GM19467 (cell line): Measurements from ENCODE around the gene ELF3.
A peak's percentile ranks its signal among the peaks of the same experiment; 100 is the strongest.
"Not testable (repeated sequence)": the region's sequence is repeated elsewhere in the genome, so short reads cannot be mapped to it uniquely, and the experiment has no call there.

Source experiments
- ATAC-seq: cut with Tn5 transposase; IDR thresholded peaks from one replicate; pipeline ENCODE4 v1.9.1; 2021; ENCODE audit warnings: mild to moderate bottlenecking, moderate library complexity; ENCODE audit not compliant: unreplicated experiment

The ELF3 gene

DNA sequence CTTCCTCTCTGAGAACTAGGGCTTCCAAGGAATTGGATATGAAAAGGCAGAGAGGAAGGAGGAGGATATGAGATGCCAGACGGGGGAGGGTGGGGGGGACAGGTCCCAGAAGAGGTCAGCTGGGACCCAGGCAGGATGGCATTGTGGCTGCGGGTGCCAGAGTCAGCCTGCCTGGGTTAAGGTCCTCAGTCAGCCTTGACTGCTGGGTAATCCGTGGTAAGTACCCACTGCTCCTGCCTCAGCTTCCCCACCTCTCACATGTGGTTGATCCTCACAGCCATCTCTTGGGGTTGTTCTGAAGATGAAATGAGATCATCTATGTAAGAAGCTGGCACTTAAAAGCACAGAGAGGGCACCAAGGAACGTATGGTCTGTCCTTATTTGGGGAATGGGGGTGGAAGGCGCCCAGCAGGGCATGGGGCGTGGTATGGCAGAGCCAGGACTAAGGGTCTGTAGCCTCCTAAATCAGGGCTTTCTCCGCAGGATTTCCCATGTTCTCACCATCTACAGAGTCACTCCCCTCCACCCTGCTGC, 23.8 kb downstream of the ELF3 start:
- ATAC-seq: no peak

DNA sequence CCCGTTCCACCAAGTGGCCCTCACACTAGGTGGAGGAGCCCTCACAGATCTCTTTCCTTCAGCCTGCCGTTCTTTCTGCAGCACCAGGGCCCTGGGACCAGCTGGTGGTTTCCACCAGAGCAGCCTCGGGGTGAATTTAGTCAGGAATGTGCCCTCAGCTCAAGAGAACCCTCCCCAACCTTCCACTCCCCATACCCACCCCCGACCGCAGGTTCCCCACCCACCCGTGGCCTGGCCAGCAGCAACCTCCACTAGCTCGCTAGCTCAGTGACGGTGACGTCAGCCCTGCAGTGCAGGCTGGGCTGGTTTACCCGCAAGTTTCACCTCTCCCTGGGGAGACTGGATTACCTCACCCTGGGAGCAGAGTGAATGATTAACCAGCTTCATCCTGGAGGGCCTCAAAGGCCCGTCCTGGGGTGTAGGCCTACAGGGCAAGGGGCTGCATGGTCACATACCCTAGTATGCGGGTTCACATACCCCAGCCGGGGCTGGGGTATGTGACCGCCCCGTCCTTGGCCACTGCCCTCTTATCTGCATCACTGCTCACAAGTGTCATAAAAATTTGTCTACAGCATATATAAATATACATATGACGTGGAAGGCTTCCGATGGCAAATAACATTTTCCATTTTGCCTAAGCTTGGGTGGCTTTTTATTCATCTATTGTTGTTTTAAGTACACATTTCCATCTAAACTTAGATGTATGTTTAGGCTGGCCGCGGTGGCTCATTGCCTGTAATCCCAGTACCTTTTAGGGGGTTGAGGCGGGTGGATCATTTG, 24.5 kb downstream of the ELF3 start:
- ATAC-seq: no peak

DNA sequence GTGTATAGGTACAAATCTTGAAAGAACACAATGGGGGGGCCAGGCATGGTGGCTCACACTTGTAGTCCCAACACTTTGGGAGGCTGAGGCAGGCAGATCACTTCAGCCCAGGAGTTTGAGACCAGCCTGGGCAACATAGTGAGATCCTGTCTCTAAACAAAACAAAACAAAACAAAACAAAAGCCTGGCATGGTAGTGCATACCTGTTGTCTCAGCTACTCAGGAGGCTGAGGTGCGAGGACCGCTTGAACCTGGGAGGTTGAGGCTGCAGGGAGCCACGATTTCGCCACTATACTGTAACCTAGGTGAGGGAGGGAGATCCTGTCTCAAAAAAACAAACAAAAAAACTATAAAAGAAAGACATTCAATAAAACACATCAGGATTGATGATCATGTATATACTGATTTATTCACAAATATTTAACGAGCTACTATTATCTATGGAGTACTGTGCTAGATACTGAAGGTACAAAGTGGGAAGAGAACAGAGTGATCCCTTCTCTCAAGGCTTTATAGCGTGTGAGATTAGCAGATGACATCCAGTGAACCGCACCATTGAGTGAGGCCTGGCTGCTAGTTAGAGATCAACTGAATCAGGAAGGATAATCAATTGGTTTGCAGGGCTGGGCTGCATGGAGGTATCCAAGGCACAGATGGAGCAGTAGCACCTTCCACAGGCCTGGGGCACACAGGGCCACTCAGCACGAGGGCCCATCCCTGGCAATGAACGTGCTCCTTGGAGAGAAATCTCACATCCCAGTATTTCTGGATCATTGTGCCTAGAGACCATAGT, 26.4 kb downstream of the ELF3 start:
- no peak for ATAC-seq

DNA sequence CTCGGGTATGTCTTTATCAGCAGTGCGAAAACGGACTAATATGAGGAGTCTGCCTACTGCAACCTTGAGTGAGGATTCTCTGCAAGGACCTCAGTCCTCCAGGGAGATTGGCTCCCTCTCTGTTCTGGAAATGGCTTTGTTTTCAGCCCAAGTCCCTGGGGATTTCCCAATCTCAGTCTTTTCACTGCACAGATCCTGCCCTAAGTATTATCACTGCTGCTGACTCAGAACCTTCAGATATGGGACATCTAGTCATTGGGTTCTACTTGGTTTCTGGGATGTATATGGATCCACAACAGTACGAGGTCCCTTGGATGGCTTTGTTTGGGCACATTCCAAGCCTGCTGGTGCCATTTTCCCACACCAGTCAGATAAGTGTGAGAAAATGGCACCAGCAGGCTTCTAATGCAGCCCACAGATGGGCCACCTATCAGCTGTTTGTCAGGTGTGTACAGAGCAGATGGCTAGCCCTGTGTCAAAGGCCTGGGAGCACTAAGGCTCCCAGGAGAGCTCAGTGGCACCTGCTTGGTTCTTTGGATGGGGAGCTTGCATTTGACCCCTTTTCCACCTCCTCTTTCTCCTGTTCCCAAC, 27.4 kb downstream of the ELF3 start:
- ATAC-seq: no peak

DNA sequence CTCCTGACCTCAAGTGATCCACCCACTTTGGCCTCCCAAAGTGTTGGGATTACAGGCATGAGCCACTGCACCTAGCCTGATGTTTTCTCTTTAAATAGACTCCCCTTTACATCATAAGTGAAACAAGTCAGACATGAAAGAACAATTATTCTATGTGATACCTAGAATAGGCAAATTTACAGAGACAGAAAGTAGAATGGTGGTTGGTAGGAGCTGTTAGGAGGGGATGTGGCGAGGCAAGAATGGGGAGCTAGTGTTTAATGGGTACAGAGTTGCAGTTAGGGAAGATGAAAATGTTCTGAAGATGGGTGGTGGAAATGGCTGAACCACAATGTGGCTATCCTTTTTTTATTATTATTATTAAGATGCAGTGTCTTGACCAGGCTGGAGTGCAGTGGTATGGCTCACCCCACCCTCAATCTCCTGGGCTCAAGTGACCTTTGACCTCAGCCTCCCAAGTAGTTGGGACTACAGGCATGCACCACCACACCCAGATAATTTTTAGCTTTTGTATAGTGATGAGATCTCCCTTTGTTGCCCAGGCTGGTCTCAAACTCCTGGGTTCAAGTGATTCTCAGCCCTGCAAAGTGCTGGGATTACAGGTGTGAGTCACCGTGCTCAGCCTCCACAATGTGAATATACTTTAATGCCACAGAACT, 28.4 kb downstream of the ELF3 start:
- peak; percentile 49 for ATAC-seq

DNA sequence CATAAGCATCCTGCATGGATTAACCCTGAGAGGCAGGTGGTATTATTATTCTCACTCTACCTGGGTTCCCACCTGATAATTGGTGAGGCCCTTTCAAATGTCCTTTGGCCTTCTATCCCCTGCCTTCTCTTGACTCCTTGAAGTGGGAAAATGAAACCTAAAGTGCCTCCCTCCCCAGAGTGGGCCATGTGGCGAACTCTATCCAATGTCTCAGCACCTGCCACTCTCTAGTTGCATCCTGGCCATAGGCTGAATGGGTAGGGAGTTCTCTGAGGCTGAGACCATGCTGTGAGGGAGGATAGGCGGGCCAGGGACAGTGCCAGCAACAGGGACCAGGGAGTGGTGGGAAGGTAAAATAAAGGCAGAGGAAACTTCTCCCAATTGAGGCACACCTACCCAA, 35.3 kb downstream of the ELF3 start:
- ATAC-seq: no peak

DNA sequence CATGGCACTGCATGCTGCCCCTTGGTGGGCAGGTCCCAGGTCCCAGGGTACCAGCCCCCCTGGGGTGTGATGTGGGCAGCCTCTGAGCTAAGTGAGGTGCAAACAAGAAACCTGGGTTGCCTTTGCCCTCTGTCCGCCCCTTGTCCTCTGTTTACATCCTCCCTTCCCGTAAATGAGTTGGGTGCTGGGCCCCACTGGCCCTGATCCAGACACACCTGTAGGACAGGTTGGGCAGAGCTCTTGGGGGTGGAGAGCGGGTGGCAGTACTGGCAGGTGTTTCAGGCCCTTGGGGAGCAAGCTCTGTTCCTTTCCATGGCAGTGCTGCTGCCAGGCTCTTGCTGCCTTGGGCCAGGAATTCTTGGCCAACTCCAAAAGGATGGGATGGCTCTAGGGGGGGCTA, 35.8 kb downstream of the ELF3 start:
- ATAC-seq: no peak

DNA sequence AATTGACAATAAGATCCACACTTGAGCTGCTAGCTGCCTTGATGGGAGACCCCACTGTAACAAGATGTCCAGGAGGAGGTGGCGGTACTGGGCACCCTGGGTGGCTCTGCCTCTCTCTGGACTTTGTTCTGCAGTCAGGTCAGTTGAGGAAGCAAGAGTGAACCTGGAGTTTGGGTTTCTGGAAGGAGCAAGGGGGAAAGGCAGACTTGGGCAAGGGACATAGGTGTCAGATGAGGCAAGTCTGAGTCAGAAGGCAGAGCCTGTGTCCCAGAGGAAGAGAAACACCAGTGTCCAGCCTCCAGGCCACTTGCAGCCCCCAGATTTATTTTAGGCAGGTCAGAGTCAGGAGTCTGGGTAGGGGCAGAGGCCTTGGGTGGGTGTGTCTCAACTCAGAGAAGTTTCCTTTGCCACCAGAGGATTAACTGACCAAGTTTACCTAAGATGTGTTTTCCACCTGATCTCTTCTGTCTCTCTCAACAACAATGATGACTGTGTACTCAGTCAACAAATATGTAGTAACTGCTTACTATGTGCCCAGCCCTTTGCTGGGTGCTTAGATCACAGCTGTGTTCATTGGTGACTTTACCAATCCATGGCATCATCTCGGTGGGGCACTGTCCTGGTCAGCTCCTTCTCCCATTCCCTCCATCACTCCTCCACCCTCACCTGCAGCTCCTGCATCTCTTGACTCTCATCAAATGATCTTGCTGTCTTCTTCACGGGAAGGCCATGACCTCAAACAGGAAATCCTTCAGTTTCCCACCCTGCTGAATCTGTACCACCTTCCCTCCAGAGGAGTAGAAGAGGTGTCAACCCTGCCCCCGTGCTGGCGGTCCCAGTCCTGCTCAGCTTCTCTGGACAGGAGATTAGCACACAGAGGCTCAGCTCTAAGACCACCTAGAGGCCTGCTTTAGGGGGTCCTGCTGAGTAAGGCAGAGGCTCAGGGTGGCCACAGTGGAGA, 36.6 kb downstream of the ELF3 start:
- ATAC-seq: no peak

DNA sequence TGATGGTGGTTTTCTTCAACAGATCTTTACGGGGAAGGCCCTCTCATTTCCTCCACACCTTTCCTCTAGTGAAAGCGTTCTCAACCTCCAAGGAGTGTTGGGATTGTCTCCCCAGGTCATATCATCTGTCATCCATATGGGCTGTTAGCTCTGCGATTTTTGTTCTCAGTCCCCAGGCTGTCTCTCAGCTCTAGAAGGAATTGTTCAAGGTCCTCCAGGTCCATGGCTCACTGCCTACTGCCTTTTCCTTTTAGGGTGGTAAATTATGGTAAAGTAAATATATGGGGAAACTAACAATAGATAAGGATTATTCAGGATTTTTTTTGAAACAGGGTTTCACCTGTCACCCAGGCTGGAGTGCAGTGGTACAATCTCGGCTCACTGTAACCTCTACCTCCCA, 37.6 kb downstream of the ELF3 start:
- no peak for ATAC-seq

DNA sequence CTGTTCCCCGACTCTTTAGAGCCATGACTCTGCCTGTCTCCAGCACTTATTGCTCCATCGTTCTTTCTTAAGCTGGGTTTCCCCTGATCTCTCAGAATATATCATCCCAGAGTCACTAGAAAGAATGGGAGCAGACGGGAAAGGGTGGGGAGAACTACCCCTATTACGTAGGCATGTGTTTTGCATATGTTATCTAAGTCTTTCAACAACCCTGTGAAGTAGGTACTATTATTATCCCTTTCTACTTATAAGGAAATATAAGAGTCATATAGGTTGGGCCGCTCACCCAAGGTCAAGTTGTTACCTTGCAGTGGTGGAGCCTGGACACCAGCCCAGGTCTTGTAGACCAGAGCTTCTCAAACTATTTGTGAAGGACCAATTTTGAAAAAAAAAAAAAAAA, 38.7 kb downstream of the ELF3 start:
- ATAC-seq: no peak

DNA sequence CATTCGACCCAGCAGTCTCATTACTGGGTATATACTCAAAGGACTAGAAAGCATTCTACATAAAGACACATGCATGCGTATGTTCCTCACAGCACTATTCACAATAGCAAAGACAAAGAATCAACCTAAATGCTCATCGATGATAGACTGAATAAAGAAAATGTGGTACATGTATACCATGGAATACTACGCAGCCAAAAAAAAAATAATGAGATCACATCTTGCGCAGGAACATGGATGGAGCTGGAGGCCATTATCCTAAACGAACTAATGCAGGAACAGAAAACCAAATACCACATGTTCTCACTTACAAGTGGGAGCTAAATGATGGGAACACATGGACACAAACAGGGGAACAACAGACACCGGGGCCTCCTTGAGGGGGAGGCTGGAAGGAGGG, 43.7 kb downstream of the ELF3 start:
- ATAC-seq: no peak

DNA sequence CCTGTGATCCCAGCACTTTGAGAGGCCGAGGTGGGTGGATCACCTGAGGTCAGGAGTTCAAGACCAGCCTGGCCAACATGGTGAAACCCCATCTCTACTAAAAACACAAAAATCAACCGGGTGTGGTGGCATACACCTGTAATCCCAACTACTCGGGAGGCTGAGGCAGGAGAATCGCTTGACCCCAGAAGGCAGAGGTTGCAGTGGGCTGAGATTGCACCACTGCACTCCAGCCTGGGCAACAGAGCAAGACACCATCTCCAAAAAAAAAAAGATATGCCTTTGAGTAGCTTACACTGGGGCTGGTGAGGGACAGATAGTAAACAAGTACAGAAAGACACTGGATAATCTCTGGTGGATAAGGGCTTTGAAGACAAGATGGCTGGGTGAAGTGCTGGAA, 44.3 kb downstream of the ELF3 start:
- ATAC-seq: not testable (repeated sequence)

DNA sequence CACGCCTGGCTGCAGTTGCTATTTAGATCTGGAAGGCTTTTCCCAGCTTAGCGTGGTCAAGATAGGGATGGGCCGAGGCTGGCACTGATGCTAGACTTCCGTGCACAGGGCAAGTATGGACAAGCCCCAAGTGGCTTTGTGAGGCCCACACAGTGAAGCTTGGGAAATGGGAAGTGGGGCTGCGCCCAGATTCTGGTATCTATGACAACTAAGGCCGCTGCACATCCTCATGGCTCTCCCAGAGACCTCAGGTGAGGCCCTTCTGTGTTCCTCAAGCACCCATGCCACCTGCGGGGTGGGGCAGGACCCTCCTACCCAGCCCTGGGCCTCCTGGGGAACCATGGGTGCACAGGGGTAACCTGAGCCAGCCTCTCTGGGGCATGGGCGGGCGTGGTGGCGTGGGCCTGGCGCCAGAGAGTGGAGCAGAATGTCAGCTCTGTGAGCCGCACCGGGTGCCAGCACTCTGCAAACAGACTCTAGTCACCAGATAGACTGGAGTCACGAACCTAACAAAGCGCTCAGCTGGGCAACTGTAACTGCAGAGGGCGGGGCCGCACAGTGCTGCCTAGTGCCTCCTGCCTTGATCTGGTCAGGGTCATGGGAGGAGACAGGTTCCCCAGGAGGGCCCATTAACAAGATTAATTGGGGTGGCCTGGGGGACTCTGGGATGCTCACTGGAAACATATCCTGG, 46.4 kb downstream of the ELF3 start:
- ATAC-seq: no peak

DNA sequence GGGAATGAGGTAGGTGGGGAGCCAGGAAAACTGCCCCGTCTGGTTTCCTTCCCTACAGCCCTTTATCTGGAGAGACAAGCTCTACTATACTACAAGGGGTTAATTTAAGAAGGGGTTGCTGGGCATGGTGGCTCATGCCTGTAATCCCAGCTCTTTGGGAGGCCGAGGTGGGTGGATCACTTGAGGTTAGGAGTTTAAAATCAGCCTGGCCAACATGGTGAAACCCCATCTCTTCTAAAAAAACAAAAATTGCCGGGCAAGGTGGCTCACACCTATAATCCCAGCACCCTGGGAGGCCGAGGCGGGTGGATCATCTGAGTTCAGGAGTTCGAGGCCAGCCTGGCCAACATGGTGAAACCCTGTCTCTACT, 46.9 kb downstream of the ELF3 start:
- ATAC-seq: not testable (repeated sequence)

DNA sequence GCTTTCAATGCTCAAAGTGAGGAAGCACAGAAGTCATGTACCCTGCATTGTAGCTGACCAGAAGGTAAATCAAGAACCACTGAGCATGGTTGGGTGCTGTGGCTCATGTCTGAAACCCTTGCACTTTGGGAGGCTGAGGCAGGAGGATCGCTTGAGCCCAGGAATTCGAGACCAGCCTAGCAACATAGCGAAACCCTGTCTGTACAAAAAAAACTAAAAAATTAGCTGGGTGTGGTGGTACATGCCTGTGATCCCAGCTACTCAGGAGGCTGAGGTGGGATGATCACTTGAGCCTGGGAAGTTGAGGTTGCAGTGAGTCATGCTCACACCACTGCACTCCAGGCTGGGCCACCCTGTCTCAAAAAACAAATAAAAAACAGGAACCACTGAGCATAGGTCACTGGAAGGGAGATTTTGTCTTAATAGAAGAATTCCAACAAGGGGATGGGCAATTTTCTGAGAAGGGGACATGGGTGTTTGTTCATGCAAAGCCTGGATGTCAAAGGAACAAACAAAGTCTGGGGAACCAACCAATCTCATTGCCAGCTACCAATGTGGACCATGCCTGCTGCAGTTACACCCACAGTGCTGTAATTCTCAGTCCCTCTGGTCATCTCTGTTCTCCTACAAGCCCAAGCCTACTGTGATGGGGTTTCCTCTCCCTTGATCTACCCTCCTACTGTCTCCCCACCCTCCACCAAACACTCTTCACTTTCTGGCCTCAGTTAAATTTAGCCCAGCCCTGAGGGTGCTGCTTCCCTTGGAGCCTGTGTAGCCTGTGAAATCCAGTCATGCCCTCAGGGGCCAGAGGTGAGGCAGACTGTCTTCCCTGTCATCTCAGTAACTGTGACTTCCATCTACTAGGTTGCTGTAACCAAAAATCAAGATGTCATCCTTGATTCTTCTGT, 47.9 kb downstream of the ELF3 start:
- ATAC-seq: no peak

DNA sequence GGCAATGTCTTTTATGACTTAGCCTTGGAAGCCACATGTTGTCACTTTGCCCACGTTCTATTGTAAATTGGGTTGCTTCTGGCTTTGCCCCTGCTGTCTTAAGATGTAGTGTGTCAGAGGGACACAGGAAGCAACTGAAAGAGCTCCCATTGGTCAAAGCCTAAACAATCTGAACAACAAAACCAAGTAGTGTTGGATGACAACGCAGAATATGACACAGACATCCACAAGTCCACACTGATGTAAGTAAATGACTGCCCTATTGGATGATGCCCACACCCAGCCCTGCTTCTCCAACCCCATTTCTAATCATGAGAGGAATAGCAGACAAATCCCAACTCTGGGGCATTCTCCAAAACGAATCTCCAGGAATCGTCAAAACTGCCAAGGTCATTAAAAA, 50.7 kb downstream of the ELF3 start:
- ATAC-seq: no peak

DNA sequence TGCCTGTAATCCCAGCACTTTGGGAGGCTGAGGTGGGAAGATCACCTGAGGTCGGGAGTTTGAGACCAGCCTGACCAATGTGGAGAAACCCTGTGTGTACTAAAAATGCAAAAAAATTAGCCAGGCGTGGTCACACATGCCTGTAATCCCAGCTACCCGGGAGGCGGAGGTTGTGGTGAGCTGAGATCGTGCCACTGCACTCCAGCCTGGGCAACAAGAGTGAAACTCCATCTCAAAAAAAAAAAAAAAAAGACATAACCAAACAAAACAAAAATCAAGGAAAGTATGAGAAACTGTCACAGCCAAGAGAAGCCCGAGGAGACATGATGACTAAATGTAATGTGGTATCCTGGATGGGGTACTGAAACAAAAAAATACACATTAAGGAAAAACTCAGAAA, 51.4 kb downstream of the ELF3 start:
- not testable (repeated sequence) for ATAC-seq

DNA sequence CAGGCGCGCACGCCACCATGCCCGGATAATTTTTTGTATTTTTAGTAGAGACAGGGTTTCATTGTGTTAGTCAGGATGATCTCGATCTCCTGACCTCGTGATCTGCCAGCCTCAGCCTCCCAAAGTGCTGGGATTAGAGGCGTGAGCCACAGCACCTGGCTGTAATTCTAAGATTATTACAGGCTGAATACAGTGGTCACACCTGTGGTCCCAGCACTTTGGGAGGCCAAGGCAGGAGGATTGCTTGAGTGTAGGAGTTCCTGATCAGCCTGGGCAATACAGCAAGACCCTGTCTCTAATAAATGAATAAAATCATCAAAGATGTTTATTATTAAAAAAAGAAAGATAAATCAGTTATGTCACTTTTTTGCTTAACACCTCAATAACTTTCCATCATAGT, 52.2 kb downstream of the ELF3 start:
- not testable (repeated sequence) for ATAC-seq

DNA sequence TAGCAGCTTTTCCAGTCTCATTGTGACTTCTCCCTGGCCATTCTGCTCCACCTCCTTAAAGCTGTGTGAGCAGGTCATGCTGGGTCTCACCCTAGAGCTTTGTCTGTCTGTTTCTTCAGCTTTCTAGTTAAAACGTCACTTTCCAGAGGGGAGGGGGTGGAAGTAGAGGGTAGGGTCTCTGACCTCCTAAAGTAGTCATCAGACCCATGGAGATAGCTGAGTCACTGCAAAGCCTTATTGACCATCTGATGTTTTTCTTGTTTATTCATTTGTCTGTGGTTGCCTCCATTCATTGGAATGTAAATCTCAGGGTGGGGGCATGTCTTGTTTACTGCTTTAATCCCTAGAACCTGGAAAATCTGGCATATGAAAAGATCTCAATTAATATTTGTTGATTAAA, 52.7 kb downstream of the ELF3 start:
- ATAC-seq: no peak
